Measurements from ENCODE around the gene NDUFS6.

- TF ChIP-seq, protein P1, sequence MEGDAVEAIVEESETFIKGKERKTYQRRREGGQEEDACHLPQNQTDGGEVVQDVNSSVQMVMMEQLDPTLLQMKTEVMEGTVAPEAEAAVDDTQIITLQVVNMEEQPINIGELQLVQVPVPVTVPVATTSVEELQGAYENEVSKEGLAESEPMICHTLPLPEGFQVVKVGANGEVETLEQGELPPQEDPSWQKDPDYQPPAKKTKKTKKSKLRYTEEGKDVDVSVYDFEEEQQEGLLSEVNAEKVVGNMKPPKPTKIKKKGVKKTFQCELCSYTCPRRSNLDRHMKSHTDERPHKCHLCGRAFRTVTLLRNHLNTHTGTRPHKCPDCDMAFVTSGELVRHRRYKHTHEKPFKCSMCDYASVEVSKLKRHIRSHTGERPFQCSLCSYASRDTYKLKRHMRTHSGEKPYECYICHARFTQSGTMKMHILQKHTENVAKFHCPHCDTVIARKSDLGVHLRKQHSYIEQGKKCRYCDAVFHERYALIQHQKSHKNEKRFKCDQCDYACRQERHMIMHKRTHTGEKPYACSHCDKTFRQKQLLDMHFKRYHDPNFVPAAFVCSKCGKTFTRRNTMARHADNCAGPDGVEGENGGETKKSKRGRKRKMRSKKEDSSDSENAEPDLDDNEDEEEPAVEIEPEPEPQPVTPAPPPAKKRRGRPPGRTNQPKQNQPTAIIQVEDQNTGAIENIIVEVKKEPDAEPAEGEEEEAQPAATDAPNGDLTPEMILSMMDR (IDR thresholded peaks at IDR 0.05): no peak
- no peak for TF ChIP-seq POLR2A (IDR thresholded peaks at IDR 0.05)
Observed at GRCh38 chr5:1779021-1779680, 22.1 kb upstream of the NDUFS6 start.

Data from testis (tissue), 2 donors.